Adipose tissue (tissue), 3 donors: ENCODE data around the gene JMJD8. TPM values are rescaled to one million over a fixed set of nuclear protein-coding genes. Genes with fewer than 3 reads are reported as not detected.

Experiments used
- H3K27ac ChIP-seq: one replicate; pipeline ENCODE4 v1.5.1; 2013; ENCODE audit warnings: low read depth, low read length
- WGBS, 3 donors: extraction: QIAGEN DNeasy Blood & Tissue Kit; methylation state at CpG; one replicate each; pipeline ENCODE4 v1.1.7; 2013; 5-methylcytosine and 5-hydroxymethylcytosine counted together
- polyA plus RNA-seq, 3 donors: library from polyadenylated mRNA; stranded (reverse); fragments of 200-250 nt; gene quantifications; one replicate each; pipeline ENCODE4 v1.2.3, GENCODE V29; 2013
- donor health status: healthy with polysubstance abuse.
- donor health status: Bipolar disorder and iron deficiency.
- donor health status: healthy.

JMJD8 gene
- polyA plus RNA-seq, 3 donors = 36.8 to 77.7 (median 44.9) TPM

DNA sequence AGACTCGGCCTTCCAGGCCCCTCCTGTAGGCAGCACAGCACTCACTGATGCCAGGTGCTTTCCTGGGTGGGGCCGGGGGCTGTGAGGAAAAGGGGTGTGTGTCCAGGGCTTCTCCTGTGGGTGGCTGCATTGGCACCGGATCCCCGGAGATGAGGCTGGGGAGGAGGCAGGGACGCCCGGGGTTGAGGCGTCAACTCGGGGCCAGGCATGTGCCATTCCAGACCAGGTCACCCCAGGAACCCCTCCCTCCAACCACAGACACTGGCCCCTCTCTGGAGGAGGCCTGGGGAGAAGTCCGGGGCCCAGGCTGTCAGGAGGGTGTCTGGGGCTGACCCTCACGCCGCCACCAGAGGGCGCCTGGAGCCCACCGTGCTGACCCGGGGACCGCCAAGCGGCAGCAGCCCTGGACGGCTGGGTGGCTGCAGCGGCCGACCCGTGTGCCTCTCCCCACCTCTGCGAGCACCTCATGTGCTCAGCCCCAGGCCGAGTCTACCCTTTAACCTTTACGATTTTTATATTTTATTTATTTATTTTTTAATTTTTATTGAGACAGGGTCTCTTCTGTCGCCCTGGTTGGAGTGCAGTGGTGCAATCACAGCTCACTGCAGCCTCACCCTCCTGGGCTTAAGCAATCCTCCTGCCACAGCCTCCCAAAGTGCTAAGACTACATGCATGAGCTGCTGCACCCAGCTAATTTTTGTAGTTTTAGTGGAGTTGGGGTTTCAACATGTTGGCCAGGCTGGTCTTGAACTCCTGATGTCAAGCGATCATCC lies 27.6 kb upstream of the JMJD8 start:
- H3K27ac ChIP-seq = no peak overlapping the region
- WGBS, 3 donors = 9 to 11% (median 9%) methylated on average over 22 to 25 of the region's 25 CpGs

DNA sequence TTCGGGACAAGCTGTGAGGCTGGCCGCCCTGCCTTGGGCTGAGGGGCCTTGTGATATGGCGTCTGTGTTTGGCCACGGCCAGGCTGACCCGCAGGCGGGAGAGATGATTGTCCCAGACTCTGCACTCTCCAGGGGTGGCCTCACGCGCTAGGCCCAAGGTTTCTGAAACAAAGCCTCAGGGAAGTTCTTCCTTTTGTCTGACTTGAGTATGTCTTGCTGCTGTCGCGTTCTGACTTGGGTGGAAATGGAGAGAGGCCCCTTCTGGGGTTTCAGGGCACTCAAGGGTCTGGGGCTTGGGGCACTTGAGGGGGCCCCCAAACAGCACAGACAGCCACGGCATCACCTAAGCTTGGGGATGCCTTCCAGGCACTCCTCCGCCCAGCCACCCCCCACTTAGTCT lies 26.9 kb upstream of the JMJD8 start:
- H3K27ac ChIP-seq = no peak overlapping the region
- 56 to 75% (median 74%) methylated on average over 12 of the region's 12 CpGs for WGBS, 3 donors

DNA sequence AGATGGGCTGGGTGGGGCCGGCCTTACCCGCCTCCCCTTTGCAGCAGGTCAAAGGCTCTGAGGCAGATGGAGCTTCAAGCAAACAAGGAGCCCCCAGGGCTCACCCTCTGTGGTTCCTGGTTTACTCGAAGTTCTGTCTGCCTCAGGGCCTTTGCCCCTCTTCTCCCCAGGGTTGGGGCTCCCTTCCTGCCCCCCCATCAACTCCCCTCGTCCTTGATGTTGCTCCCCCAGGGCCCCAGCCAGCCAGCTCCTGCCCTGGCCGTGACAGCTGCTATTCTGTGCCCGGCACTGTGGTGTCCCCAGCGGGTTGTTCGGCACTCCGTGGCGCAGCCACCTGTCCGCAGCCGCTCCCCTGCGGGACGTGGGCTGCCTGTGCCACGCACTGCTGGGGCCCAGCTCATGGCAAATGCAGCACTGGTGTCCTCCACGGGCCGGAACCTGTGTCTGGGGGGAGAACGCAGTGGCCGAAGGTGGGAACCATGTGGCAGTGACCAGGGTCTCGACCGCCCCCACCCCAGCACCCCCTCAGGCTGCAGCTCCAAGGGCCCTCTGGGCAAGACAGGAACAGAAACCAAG lies 26.5 kb upstream of the JMJD8 start:
- WGBS, 3 donors = 62 to 68% (median 67%) methylated on average over 21 of the region's 21 CpGs
- H3K27ac ChIP-seq = no peak overlapping the region

DNA sequence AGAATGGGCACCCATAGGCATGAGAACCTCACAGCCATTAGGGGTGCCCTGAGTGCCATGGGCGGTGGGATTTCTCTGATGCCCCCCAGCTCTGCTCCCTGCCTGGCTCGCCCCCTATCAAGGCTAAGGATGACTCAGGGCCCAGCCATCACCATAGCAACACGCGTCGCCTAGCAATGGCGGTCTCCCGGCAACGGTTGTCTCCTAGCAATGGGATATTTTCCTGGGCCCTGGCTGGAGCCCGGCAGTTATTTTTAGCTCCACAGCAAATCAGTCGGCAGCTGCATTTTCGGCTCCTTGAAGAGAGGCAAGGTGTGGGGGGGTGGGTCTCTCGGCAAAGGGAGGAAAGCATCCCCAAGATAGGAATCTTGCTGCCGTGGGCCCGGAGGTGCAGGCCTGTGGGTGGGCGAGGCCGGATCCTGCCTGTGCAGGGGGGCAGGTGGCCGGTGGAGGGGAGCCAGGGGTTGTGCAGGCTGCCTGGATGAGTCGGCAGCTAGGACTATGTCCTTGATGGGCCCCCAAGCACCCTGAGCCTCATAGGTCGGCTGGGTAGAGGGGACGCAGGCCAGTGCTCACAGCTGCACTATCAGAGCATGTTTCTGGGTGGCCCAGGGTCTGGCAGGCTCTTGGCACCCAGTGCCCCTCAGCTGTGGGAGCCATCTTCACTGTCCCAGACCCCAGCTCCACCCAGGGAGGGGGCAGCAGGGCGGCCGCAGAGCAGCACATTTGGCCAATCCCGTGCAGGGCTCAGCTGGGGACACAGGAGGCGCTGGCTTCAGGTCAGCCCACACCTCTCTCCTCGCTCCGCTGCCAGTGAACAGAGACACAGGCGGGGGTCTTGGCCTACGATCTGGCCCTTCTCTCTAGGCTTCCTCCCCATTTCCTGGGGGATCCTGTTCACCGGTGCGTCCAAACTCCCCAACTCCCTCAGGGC lies 25.7 kb upstream of the JMJD8 start:
- 25 to 28% (median 27%) methylated on average over 30 of the region's 30 CpGs for WGBS, 3 donors
- H3K27ac ChIP-seq = no peak overlapping the region

DNA sequence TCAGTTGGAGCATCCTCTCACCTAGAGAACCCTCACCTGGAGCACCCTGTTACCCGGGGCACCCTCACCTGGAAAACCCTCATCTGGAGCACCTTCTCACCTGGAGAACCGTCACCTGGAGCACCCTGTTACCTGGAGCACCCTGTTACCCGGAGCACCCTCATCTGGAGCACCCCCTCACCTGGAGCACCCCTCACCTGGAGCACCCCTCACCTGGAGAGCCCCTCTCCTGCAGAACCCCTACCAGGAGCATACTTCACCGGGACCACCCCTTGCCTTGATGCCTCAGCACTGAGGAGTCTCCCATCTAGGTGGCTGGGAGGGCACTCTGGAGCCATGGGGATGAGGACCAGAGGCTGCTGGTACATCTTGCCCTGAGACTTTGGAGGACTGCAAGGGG lies 24.8 kb upstream of the JMJD8 start:
- no peak overlapping the region for H3K27ac ChIP-seq
- WGBS, 3 donors = 62 to 79% (median 69%) methylated on average over 4 of the region's 4 CpGs

DNA sequence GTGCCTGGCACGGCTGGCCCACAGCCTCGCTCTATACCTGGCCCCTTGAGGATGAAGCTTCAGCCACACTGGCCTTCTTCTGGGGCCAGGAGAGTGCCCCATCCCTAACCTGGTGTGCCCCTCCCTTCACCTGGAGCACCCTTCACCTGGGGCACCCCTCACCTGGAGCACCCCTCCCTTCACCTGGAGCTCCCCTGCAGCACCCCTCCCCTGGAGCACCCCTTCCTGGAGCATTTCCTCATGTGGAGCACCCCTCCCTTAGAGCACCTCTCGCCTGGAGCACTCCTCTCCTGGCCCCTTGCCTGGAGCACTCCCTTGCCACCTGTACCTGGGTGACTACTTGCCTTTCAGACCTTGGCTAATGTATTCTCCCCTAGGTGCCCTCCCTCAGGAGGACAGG lies 23.9 kb upstream of the JMJD8 start:
- WGBS, 3 donors = 48 to 51% (median 48%) methylated on average over 3 of the region's 3 CpGs
- no peak overlapping the region for H3K27ac ChIP-seq

DNA sequence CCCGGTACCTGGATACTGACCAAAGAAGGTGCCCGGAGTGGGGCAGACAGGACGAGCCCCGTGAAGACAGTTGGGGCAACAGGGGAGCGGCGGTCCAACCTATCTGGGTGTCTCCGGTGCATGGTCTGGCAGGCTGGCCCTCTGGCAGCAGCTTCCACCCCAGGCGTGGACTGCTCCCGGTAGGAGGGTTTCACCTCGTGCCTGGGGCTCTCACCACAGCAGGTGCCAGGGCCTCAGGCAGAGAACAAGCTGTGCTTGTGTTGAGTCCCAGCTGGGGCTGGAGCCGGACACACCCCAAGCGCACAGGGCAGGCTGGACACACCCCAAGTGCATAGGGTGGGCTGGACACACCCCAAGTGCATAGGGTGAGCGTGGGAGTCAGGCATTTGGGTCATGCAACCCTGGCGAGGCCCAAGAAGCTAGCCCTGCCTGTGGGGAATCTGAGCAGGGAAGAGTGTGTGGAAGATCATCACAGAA lies 23.0 kb upstream of the JMJD8 start:
- H3K27ac ChIP-seq = no peak overlapping the region
- 30 to 40% (median 38%) methylated on average over 14 of the region's 14 CpGs for WGBS, 3 donors

DNA sequence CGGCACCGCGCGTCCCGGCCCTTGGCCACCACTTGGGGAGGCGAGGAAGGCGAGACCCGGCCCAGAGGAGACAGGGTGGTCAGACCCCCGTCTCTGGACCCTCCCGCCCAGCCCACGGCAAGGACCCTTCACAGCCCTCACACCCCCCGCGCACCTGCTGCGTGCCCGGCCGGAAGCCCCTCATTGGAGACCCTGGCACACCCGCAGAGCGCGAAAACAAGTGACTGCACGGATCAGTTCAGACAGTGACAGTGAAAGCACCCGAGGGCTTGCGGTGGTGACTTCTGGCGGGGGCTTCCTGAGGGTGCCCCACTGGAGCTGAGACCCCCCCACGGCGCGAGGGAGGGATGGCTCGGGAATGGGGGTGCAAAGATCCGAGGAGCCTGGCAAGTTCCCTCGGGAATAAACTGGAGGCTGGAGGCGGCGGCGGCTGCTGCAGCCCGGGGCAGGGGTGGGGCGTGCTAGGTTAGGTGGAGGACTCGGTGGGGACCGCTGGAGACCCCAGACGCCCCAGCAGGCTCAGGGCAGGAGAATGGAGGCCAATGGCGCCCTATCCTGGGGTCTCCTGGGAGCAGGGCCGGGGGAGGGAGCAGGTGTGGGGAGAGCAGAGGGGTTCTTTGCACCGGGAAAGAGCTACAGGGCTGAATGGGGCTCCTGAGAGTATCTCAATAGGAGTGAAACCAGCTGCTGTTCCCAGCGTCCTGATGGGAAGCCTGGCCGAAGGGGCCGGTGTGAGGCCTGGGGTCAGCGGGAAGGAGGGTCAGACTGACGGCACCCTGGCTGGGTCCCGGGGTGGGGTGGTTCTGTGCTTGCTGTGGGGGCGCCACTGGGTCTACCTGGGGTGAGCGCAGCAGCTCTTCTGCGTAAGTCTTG lies 22.3 kb upstream of the JMJD8 start:
- WGBS, 3 donors = 3 to 5% (median 4%) methylated on average over 39 to 49 of the region's 49 CpGs
- H3K27ac ChIP-seq = no peak overlapping the region

DNA sequence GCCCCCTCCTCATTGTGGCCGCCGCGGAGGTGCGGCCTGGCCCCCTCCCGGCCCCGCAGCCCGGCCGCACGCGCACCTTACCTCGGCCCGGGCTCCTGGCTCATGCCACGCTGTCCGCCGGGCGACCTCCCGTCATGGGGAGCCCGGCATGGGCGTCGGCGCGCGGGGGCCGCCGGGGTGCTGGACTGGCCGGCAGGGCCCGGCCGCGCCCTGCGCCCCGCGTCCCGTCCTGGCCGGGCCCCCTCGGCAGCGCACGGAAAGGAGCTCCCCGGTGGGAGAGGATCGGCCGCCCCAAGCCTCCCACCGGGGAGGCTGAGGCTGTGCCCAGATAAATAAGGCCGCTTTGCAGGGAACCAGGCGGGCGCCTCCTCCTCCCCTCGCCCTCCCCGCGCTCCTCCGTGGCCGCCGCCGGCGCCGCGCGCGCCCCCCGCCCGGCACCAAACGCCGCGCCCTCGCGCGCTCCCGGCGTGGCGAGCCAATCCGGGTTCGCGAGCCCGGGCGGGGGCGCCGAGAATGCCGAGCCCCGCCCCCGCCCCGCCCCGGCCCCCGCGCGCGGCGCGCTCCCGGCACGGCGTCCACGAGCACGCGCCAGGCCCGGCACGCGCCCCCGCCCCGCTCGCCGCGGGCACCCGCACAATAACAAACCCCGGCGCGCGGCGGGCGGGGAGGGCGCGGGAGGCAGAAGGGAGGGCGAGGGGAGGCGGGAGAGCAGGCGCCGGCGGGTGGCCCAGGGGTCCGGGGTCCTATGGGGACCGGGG lies 21.5 kb upstream of the JMJD8 start, which contains the start of gene FBXL16:
TSS of gene FBXL16 (minus strand) at position 371 of the 758 bp plus-strand sequence. CDS start 8,396 bp downstream, outside the sequence.
- 1 to 4% (median 1%) methylated on average over 43 to 111 of the region's 115 CpGs for WGBS, 3 donors
- H3K27ac ChIP-seq = no peak within 1 kb of the TSS

DNA sequence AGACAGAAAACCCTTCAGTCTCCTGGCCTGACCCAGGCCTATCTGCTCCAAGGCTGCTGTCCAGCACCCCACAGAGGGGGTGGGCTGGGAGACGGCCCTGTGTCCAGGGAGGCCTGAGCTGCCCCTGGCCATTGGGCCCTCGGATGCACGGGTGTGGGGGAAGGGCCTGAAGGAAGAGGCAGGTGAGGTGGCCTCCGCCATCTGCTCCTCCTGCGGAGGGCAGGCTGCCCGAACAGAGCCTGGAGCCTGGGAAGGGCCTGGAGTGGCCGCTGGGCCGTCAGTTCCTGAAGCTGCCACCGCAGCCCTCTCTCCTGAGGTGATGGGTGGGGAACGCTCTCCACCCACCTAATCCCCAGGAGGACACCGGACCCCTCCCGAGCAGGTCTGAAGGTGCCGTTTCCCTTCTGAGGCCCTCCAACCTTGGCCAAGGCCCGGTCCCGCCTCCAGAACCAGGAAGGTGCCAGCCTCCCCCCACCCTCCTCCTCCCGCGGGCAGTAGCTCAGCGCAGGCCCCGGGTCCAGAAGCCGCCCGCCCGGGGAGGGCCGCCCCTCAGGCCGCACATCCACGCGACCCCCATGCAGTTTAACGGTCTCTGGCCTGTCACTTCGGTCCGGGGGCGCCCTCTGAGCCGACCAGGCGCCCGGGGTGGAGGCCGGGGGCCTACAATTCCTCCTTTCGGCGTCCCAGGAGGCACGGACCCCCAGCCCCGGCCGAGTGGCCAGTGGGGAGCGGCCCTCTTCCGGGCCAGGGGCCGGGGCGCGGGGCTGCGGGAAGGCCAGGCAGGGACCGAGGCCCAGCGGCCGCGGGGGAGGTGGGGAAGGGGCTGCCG lies 20.6 kb upstream of the JMJD8 start:
- H3K27ac ChIP-seq = no peak overlapping the region
- WGBS, 3 donors = 11 to 16% (median 12%) methylated on average over 28 to 50 of the region's 50 CpGs

DNA sequence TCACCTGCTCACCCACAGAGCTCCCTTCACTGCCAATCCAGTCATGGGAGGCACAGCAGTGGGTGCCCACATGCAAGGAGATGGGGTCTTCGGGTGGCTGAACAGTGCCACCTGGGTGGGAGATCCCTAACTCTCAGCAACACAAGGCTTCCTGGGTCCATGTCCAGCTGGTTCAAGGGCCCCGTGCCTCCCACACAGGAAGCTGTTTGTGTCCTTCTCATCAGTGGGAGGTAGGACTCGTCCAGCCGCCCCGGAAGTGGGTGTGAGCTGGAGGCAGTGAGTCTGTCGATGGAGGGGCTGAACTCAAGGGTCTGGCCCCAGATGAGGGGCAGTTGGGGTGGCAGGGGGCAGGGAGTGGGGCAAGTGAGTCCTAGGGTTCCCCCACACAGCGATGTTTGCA lies 19.9 kb upstream of the JMJD8 start:
- WGBS, 3 donors = 62 to 67% (median 63%) methylated on average over 7 of the region's 7 CpGs
- no peak overlapping the region for H3K27ac ChIP-seq

DNA sequence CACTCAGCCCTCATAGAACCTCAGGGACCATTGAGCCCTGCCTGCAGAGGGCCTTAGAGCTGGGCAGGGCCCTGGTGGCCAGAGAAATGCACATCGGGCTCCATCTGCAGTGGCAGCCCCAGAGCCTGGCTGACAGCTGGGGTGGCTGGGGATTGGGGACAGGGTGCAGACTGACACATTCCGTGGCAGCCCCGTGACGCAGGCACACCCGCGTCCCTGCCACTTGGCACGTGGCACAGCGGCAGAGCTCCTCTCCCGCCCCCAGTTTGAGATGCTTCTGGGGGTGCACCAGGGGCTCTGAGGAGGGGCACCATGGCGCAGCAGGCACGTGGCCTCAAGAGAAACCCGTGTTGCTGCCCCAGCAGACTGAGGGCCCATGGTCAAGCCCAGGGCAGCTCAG lies 19.3 kb upstream of the JMJD8 start:
- H3K27ac ChIP-seq = no peak overlapping the region
- WGBS, 3 donors = 73 to 82% (median 81%) methylated on average over 12 of the region's 12 CpGs

DNA sequence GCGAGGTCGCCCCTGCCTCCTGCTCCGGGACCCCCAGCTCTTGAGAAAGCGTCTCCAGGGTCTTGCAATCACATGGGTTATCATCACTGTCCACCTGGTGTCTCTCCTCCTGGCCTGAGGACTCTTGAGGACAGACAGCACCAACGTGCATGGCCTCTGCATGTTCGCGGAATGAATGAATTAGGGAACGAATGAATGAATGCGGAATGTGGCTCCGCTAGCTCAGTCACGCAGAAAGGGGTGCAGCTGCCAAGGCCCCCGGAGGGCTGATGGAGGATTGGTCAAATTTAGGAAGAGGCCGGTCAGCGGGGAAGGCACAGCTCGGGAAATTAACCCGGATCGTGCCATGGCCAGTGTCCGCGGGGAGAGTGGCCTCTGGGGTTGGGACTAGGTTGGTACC lies 18.2 kb upstream of the JMJD8 start:
- no peak overlapping the region for H3K27ac ChIP-seq
- 78 to 85% (median 84%) methylated on average over 19 of the region's 19 CpGs for WGBS, 3 donors

DNA sequence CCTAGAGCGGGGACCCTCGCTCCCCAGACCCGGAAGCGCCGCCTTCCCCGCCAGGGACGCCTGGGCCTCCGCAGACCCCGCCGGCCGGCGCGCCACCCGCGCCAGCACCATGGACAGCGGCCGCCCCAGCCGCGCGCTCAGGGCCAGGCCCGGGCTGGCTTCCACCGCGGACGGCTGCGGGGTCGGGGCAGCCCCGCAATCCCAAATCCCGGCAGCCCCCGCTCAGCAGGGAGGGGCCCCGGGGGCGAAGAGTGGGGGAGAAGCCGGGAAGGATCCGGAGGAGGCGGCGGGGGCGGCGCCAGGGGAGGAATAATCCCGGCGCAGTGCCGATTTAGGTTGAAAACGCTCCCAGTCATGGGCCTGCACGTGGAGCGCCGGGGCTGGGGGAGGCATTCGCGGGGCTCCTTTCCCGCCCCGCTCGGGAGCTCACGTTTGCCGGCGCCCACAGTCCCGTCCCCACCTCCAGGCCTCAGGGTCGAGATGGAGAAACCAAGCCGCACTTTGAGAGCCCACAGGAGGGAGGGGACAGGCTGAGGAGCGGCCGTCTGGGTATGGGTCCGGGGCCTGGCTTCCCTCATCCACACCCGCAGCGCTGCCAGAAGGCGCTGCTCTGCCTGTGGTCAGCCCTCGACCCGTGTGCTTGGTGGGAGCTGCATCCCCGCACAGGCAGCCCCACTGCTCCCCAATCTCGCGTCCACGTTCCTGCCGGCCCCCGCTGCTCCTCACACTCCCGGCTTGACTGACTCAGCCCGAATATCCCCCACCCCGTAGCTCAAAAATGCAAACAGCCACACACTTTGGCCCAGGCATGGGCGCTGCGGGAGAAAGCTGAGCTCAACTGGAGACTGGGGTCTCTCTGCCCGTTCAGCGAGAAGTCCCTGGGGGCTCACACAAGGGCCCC lies 16.8 kb upstream of the JMJD8 start:
- WGBS, 3 donors = 4 to 7% (median 7%) methylated on average over 59 to 76 of the region's 76 CpGs
- H3K27ac ChIP-seq = no peak overlapping the region

DNA sequence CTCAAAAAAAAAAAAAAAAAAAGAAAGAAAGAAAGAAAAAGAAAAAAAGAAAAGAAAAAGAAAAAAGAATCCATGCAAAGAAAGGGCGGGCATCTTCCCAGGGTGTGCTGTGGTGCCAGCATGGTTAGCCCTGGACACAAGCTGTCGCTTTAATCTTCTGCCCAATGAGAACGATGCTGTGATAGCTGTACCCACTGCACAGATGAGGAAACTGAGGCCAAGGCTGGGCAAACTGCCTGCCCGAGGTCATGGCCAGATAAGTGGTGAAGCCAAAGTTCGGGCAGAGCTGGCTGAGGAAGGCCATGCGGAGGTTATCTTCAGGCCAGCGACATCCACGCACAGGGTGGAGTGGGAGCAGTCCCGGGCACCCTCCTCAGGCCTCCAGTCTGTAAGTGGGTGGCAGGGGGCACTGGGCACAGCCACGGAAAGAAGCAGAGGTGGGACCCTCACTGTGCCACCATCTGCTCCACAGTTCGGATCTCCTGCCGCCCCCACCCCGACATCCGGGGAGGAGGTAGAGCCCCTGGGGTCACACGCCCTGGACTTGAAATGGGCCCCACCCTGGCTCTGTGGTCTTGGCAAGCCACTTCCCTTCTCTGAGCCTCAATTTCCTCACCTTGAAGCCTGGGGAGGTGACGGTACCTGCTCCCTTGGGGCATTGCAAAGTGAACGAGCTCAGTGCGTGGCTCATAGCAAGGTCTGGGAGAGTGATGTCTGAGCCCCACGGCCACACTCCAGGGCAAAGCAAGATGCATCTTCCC lies 15.0 kb upstream of the JMJD8 start:
- no peak overlapping the region for H3K27ac ChIP-seq
- WGBS, 3 donors = 70 to 79% (median 72%) methylated on average over 19 of the region's 19 CpGs
